HEK293 (cell line): ENCODE measurements around the gene MORN3.

Source experiments
- CTCF ChIA-PET: fragments of 350-600 bp; formaldehyde crosslinking; extraction: SDS; loops from one replicate; lab custom pipeline; 2021; ENCODE audit warnings: antibody characterized with exemption; lab: Yijun Ruan, JAX
- POLR2A ChIA-PET: fragments of 300-600 bp; formaldehyde crosslinking; extraction: SDS; loops from one replicate; lab custom pipeline; 2020; ENCODE audit warnings: antibody characterized with exemption, inconsistent platforms; lab: Yijun Ruan, JAX
- H3K27ac ChIP-seq: fragments of 200-500 bp; sonication (Bioruptor generic); 2 replicates; pipeline ENCODE4 v1.5.1; 2014; ENCODE audit warnings: low read depth, low read length, control low read depth, inconsistent platforms; ENCODE audit errors: extremely low read depth
- H3K36me3 ChIP-seq, 2 experiments: fragments of 200-500 bp in 1 of 2; sonication (Bioruptor generic) in 1 of 2; 1 replicate in 1 of 2; 2 replicates in 1 of 2; pipeline ENCODE4 v1.5.1; 2014 to 2017; ENCODE audit warnings: inconsistent platforms in 2 of 2, low read length in 2 of 2; ENCODE audit not compliant: control insufficient read depth in 2 of 2, insufficient read depth in 1 of 2
- H3K4me1 ChIP-seq: fragments of 200-500 bp; sonication (Bioruptor generic); 2 replicates; pipeline ENCODE4 v1.5.1; 2014; ENCODE audit warnings: mild to moderate bottlenecking, low read length, inconsistent platforms; ENCODE audit not compliant: control insufficient read depth, insufficient read depth
- H3K4me3 ChIP-seq: 2 replicates; pipeline ENCODE4 v1.5.1; 2011; ENCODE audit warnings: low read depth, mild to moderate bottlenecking, control low read depth, low read length, moderate library complexity
- H3K9me3 ChIP-seq: fragments of 200-500 bp; sonication (Bioruptor generic); 2 replicates; pipeline ENCODE4 v1.5.1; 2014; ENCODE audit warnings: low read depth, low read length, inconsistent platforms; ENCODE audit not compliant: control insufficient read depth, insufficient read depth
- GLIS1 ChIP-seq: fragments of 450-650 bp; formaldehyde crosslinking; IDR thresholded peaks from 2 replicates; pipeline ENCODE4 v1.5.1; 2016; ENCODE audit warnings: missing biosample characterization, missing genetic modification characterization
- HOXC10 ChIP-seq: sonication (generic); formaldehyde crosslinking; IDR thresholded peaks from 2 replicates; pipeline ENCODE4 v1.8.1; 2023; ENCODE audit warnings: mild to moderate bottlenecking, missing genetic modification reagents
- MZF1 ChIP-seq: fragments of 450-650 bp; formaldehyde crosslinking; IDR thresholded peaks from 2 replicates; pipeline ENCODE4 v1.5.1; 2017; ENCODE audit warnings: missing biosample characterization, missing genetic modification characterization, borderline replicate concordance
- OSR2 ChIP-seq: fragments of 450-650 bp; formaldehyde crosslinking; IDR thresholded peaks from 2 replicates; pipeline ENCODE4 v1.5.1; 2016; ENCODE audit warnings: missing biosample characterization, missing genetic modification characterization
- ZEB2 ChIP-seq: fragments of 450-650 bp; formaldehyde crosslinking; IDR thresholded peaks from 2 replicates; pipeline ENCODE4 v1.5.1; 2016; ENCODE audit warnings: missing biosample characterization, missing genetic modification characterization
- ZFP37 ChIP-seq: fragments of 450-650 bp; formaldehyde crosslinking; IDR thresholded peaks from 2 replicates; pipeline ENCODE4 v1.5.1; 2016; ENCODE audit warnings: missing biosample characterization, missing genetic modification characterization
- ZNF202 ChIP-seq: fragments of 450-650 bp; formaldehyde crosslinking; IDR thresholded peaks from 2 replicates; pipeline ENCODE4 v1.5.1; 2016; ENCODE audit warnings: missing biosample characterization, missing genetic modification characterization, borderline replicate concordance
- ZNF274 ChIP-seq, 2 experiments: fragments of 200-500 bp in 1 of 2; fragments of 450-650 bp in 1 of 2; sonication (Bioruptor generic) in 1 of 2; formaldehyde crosslinking in 1 of 2; IDR thresholded peaks; 2 replicates each; pipeline versions ENCODE4 v1.5.1 to v1.6.1; 2014 to 2016; ENCODE audit warnings: borderline replicate concordance in 1 of 2, inconsistent platforms in 1 of 2, low read length in 1 of 2, missing biosample characterization in 1 of 2, missing genetic modification characterization in 1 of 2
- ZNF335 ChIP-seq: fragments of 450-650 bp; formaldehyde crosslinking; conservative IDR thresholded peaks from 2 replicates; pipeline ENCODE4 v1.5.1; 2016; ENCODE audit warnings: missing biosample characterization, missing genetic modification characterization
- ZNF341 ChIP-seq: fragments of 450-650 bp; formaldehyde crosslinking; IDR thresholded peaks from 2 replicates; pipeline ENCODE4; 2016; ENCODE audit warnings: low read depth, missing biosample characterization, missing genetic modification characterization
- ZNF391 ChIP-seq: fragments of 450-650 bp; formaldehyde crosslinking; IDR thresholded peaks from 2 replicates; pipeline ENCODE4 v1.5.1; 2016; ENCODE audit warnings: low read depth, missing biosample characterization, missing genetic modification characterization, borderline replicate concordance
- ZNF560 ChIP-seq: fragments of 450-650 bp; formaldehyde crosslinking; IDR thresholded peaks from 2 replicates; pipeline ENCODE4 v1.5.1; 2017; ENCODE audit warnings: missing biosample characterization, missing genetic modification characterization, borderline replicate concordance
- ZNF843 ChIP-seq: fragments of 450-650 bp; formaldehyde crosslinking; IDR thresholded peaks from 2 replicates; pipeline ENCODE4 v1.5.1; 2016; ENCODE audit warnings: missing biosample characterization, missing genetic modification characterization
- TF ChIP-seq, protein P1 (sequence below): fragments of 450-650 bp; formaldehyde crosslinking; IDR thresholded peaks from 2 replicates; pipeline ENCODE4 v1.5.1; 2016; ENCODE audit warnings: missing biosample characterization, missing genetic modification characterization
- TF ChIP-seq, protein P2 (sequence below): fragments of 450-650 bp; formaldehyde crosslinking; IDR thresholded peaks from 2 replicates; pipeline ENCODE4 v1.5.1; 2016; ENCODE audit warnings: missing biosample characterization, missing genetic modification characterization
- TF ChIP-seq, protein P3 (sequence below): fragments of 450-650 bp; formaldehyde crosslinking; IDR thresholded peaks from 2 replicates; pipeline ENCODE4 v1.5.1; 2017; ENCODE audit warnings: missing biosample characterization, missing genetic modification characterization
- TF ChIP-seq, protein P4 (sequence below): fragments of 450-650 bp; formaldehyde crosslinking; IDR thresholded peaks from 2 replicates; pipeline ENCODE4 v1.5.1; 2016; ENCODE audit warnings: missing biosample characterization, missing genetic modification characterization
- TF ChIP-seq, protein P5 (sequence below): fragments of 450-650 bp; formaldehyde crosslinking; IDR thresholded peaks from 2 replicates; pipeline ENCODE4 v1.5.1; 2017; ENCODE audit warnings: missing biosample characterization, missing genetic modification characterization
- TF ChIP-seq, protein P6 (sequence below): fragments of 450-650 bp; formaldehyde crosslinking; IDR thresholded peaks from 2 replicates; pipeline ENCODE4 v1.5.0; 2017; ENCODE audit warnings: missing biosample characterization, missing genetic modification characterization, borderline replicate concordance
- TF ChIP-seq, protein P7 (sequence below): fragments of 450-650 bp; formaldehyde crosslinking; IDR thresholded peaks from 2 replicates; pipeline ENCODE4 v1.5.1; 2016; ENCODE audit warnings: missing biosample characterization, missing genetic modification characterization
- TF ChIP-seq, protein P8 (sequence below): fragments of 450-650 bp; formaldehyde crosslinking; IDR thresholded peaks from 2 replicates; pipeline ENCODE4; 2016; ENCODE audit warnings: missing biosample characterization, missing genetic modification characterization

Gene MORN3

DNA sequence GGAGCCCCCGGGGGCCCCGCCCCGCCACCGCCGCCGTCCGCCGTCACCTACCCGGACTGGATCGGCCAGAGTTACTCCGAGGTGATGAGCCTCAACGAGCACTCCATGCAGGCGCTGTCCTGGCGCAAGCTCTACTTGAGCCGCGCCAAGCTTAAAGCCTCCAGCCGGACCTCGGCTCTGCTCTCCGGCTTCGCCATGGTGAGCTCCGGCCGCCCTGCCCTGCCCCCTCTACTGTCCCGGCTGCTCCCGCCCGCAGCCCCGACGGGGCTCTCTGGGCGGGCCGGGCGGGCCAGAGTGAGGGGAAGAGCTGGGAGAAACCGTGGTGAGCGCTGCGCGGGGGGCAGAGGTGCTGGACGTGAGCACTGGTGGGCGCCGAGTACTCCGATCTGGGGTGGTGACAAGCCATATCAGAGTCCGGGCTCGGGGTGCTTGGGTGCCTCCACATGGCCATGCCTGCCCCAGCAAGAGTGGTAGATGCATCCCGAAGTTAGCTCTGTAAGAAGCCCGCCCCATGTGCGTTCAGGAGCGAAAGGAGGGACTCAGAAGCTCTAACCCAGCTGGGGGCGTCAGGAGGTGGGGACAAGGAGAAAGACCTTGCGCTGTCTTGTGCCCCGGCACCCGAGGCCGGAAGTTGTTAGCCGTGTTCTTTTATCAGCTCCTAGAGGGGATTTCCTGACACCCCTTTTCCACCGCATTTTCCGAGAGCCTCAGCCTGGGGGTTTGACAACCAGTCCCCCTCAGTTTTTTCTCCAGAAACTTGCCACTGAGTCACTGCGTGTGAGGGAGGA lies 42.4 kb downstream of the MORN3 start:
- ChIA-PET CTCF (interaction anchor here (0.6 to 7.6 kb wide), 15 partner anchors 9 to 167 kb away, joined by 3 to 103 read pairs (median 3); no protein-coding TSS in a partner anchor), POLR2A (interaction anchor here (0.5 to 1.8 kb wide), 11 partner anchors 9 to 1319 kb away, joined by 3 to 7 read pairs (median 4); partner anchors contain the start of gene RNF34)
- no peaks in the 10 kb centered on the region for H3K9me3 ChIP-seq
- peak overlapping the region; percentile 61; the same call in 1 of the 2 replicates for H3K27ac ChIP-seq
- H3K4me1 ChIP-seq: peaks cover 5% of the 10 kb centered on the region; the same call in 1 of the 2 replicates
- H3K36me3 ChIP-seq: no peaks in the 10 kb centered on the region
- H3K4me3 ChIP-seq: peak overlapping the region; percentile 65
- TF ChIP-seq, protein P1, sequence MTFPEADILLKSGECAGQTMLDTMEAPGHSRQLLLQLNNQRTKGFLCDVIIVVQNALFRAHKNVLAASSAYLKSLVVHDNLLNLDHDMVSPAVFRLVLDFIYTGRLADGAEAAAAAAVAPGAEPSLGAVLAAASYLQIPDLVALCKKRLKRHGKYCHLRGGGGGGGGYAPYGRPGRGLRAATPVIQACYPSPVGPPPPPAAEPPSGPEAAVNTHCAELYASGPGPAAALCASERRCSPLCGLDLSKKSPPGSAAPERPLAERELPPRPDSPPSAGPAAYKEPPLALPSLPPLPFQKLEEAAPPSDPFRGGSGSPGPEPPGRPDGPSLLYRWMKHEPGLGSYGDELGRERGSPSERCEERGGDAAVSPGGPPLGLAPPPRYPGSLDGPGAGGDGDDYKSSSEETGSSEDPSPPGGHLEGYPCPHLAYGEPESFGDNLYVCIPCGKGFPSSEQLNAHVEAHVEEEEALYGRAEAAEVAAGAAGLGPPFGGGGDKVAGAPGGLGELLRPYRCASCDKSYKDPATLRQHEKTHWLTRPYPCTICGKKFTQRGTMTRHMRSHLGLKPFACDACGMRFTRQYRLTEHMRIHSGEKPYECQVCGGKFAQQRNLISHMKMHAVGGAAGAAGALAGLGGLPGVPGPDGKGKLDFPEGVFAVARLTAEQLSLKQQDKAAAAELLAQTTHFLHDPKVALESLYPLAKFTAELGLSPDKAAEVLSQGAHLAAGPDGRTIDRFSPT (tag by site-specific recombination): no peak
- TF ChIP-seq, protein P2, sequence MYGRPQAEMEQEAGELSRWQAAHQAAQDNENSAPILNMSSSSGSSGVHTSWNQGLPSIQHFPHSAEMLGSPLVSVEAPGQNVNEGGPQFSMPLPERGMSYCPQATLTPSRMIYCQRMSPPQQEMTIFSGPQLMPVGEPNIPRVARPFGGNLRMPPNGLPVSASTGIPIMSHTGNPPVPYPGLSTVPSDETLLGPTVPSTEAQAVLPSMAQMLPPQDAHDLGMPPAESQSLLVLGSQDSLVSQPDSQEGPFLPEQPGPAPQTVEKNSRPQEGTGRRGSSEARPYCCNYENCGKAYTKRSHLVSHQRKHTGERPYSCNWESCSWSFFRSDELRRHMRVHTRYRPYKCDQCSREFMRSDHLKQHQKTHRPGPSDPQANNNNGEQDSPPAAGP (tag by site-specific recombination): 0 out of 2 replicates have a peak, but pooled peaks have one; percentile 49
- TF ChIP-seq ZNF843 (tag by site-specific recombination) (peak; percentile 21; the same call in 1 of the 2 replicates), ZFP37 (tag by site-specific recombination) (0 out of 2 replicates have a peak, but pooled peaks have one; percentile 29), ZEB2 (peak; percentile 19; the same call in 1 of the 2 replicates), ZNF391 (tag by site-specific recombination) (peak; percentile 16; the same call in 1 of the 2 replicates), MZF1 (no peak), GLIS1 (tag by site-specific recombination) (peak; percentile 61), ZNF202 (tag by site-specific recombination) (no peak), ZNF341 (tag by site-specific recombination) (peak; percentile 63), ZNF560 (no peak), HOXC10 (CRISPR knock-in tag) (no peak), ZNF335 (peak; percentile 79), ZNF274 (IDR thresholded peaks at IDR 0.05; ENCODE audit: low read length) (no peak), ZNF274 (tag by site-specific recombination; IDR thresholded peaks at IDR 0.05; ENCODE audit: borderline replicate concordance) (no peak), OSR2 (no peak)
- TF ChIP-seq, protein P3, sequence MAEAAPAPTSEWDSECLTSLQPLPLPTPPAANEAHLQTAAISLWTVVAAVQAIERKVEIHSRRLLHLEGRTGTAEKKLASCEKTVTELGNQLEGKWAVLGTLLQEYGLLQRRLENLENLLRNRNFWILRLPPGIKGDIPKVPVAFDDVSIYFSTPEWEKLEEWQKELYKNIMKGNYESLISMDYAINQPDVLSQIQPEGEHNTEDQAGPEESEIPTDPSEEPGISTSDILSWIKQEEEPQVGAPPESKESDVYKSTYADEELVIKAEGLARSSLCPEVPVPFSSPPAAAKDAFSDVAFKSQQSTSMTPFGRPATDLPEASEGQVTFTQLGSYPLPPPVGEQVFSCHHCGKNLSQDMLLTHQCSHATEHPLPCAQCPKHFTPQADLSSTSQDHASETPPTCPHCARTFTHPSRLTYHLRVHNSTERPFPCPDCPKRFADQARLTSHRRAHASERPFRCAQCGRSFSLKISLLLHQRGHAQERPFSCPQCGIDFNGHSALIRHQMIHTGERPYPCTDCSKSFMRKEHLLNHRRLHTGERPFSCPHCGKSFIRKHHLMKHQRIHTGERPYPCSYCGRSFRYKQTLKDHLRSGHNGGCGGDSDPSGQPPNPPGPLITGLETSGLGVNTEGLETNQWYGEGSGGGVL (tag by site-specific recombination): peak; percentile 75
- TF ChIP-seq, protein P4, sequence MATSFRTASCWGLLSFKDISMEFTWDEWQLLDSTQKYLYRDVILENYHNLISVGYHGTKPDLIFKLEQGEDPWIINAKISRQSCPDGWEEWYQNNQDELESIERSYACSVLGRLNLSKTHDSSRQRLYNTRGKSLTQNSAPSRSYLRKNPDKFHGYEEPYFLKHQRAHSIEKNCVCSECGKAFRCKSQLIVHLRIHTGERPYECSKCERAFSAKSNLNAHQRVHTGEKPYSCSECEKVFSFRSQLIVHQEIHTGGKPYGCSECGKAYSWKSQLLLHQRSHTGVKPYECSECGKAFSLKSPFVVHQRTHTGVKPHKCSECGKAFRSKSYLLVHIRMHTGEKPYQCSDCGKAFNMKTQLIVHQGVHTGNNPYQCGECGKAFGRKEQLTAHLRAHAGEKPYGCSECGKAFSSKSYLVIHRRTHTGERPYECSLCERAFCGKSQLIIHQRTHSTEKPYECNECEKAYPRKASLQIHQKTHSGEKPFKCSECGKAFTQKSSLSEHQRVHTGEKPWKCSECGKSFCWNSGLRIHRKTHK (tag by site-specific recombination): no peak
- TF ChIP-seq, protein P5, sequence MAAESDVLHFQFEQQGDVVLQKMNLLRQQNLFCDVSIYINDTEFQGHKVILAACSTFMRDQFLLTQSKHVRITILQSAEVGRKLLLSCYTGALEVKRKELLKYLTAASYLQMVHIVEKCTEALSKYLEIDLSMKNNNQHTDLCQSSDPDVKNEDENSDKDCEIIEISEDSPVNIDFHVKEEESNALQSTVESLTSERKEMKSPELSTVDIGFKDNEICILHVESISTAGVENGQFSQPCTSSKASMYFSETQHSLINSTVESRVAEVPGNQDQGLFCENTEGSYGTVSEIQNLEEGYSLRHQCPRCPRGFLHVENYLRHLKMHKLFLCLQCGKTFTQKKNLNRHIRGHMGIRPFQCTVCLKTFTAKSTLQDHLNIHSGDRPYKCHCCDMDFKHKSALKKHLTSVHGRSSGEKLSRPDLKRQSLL: peak; percentile 9; the same call in 1 of the 2 replicates
- TF ChIP-seq, protein P6, sequence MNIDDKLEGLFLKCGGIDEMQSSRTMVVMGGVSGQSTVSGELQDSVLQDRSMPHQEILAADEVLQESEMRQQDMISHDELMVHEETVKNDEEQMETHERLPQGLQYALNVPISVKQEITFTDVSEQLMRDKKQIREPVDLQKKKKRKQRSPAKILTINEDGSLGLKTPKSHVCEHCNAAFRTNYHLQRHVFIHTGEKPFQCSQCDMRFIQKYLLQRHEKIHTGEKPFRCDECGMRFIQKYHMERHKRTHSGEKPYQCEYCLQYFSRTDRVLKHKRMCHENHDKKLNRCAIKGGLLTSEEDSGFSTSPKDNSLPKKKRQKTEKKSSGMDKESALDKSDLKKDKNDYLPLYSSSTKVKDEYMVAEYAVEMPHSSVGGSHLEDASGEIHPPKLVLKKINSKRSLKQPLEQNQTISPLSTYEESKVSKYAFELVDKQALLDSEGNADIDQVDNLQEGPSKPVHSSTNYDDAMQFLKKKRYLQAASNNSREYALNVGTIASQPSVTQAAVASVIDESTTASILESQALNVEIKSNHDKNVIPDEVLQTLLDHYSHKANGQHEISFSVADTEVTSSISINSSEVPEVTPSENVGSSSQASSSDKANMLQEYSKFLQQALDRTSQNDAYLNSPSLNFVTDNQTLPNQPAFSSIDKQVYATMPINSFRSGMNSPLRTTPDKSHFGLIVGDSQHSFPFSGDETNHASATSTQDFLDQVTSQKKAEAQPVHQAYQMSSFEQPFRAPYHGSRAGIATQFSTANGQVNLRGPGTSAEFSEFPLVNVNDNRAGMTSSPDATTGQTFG (tag by site-specific recombination): no peak
- TF ChIP-seq, protein P7, sequence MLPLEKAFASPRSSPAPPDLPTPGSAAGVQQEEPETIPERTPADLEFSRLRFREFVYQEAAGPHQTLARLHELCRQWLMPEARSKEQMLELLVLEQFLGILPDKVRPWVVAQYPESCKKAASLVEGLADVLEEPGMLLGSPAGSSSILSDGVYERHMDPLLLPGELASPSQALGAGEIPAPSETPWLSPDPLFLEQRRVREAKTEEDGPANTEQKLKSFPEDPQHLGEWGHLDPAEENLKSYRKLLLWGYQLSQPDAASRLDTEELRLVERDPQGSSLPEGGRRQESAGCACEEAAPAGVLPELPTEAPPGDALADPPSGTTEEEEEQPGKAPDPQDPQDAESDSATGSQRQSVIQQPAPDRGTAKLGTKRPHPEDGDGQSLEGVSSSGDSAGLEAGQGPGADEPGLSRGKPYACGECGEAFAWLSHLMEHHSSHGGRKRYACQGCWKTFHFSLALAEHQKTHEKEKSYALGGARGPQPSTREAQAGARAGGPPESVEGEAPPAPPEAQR: no peak
- TF ChIP-seq, protein P8, sequence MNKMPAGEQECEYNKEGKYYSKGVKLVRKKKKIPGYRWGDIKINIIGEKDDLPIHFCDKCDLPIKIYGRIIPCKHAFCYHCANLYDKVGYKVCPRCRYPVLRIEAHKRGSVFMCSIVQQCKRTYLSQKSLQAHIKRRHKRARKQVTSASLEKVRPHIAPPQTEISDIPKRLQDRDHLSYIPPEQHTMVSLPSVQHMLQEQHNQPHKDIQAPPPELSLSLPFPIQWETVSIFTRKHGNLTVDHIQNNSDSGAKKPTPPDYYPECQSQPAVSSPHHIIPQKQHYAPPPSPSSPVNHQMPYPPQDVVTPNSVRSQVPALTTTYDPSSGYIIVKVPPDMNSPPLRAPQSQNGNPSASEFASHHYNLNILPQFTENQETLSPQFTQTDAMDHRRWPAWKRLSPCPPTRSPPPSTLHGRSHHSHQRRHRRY (tag by site-specific recombination): no peak
